WTC11 (cell line): Measurements from ENCODE around the gene MICA. TPM values are rescaled to one million over a fixed set of nuclear protein-coding genes. Genes with fewer than 3 reads are reported as not detected.
A peak's percentile ranks its signal among the peaks of the same experiment; 100 is the strongest.

Experiments
- NFE2L1 ChIP-seq: sonication (generic); formaldehyde crosslinking; IDR thresholded peaks from 2 replicates; pipeline ENCODE4 v1.8.1; 2023; ENCODE audit warnings: missing genetic modification reagents
- NFYB ChIP-seq: sonication (generic); formaldehyde crosslinking; conservative IDR thresholded peaks from 2 replicates; pipeline ENCODE4 v1.8.0; 2022; ENCODE audit warnings: low read depth, missing genetic modification reagents
- NR2C2 ChIP-seq: sonication (generic); formaldehyde crosslinking; IDR thresholded peaks from 2 replicates; pipeline ENCODE4 v1.8.0; 2022; ENCODE audit warnings: mild to moderate bottlenecking, missing genetic modification reagents
- RORB ChIP-seq: fragments of 250-450 bp; sonication (Bioruptor Pico); IDR thresholded peaks from 2 replicates; pipeline ENCODE4 v1.9.0; 2021; ENCODE audit warnings: mild to moderate bottlenecking
- SP1 ChIP-seq: sonication (generic); formaldehyde crosslinking; conservative IDR thresholded peaks from 2 replicates; pipeline ENCODE4 v1.8.1; 2022; ENCODE audit warnings: missing genetic modification reagents
- TEAD4 ChIP-seq: sonication (generic); formaldehyde crosslinking; IDR thresholded peaks from 2 replicates; pipeline ENCODE4 v1.8.0; 2022; ENCODE audit warnings: mild to moderate bottlenecking, missing genetic modification reagents
- ZNF423 ChIP-seq: fragments of 250-450 bp; sonication (Bioruptor Pico); IDR thresholded peaks from 2 replicates; pipeline ENCODE4 v2.1.2; 2022; ENCODE audit warnings: mild to moderate bottlenecking, moderate library complexity
- total RNA-seq: library from RNA; stranded (reverse); gene quantifications from 3 replicates; pipeline ENCODE4 v1.2.3, GENCODE V29; 2021
- TF ChIP-seq, protein P1 (sequence below): fragments of 200-600 bp; IDR thresholded peaks from 2 replicates; pipeline ENCODE4 v1.8.0; 2022; ENCODE audit warnings: antibody characterized with exemption
- TF ChIP-seq, protein P2 (sequence below): fragments of 250-450 bp; sonication (Bioruptor Pico); IDR thresholded peaks from 2 replicates; pipeline ENCODE4 v1.9.0; 2021; ENCODE audit warnings: mild to moderate bottlenecking, borderline replicate concordance
- TF ChIP-seq, protein P3 (sequence below): sonication (generic); formaldehyde crosslinking; IDR thresholded peaks from 2 replicates; pipeline ENCODE4 v1.8.0; 2022; ENCODE audit warnings: mild to moderate bottlenecking, missing genetic modification reagents
- TF ChIP-seq, protein P4 (sequence below): sonication (generic); formaldehyde crosslinking; IDR thresholded peaks from 2 replicates; pipeline ENCODE4 v1.8.1; 2023; ENCODE audit warnings: mild to moderate bottlenecking, moderate library complexity, missing genetic modification reagents
- TF ChIP-seq, protein P5 (sequence below): sonication (generic); formaldehyde crosslinking; IDR thresholded peaks from 2 replicates; pipeline ENCODE4 v1.8.0; 2022; ENCODE audit warnings: missing genetic modification reagents

MICA gene
- total RNA-seq, 1 experiment from 2014 or later: 12.9 TPM

DNA sequence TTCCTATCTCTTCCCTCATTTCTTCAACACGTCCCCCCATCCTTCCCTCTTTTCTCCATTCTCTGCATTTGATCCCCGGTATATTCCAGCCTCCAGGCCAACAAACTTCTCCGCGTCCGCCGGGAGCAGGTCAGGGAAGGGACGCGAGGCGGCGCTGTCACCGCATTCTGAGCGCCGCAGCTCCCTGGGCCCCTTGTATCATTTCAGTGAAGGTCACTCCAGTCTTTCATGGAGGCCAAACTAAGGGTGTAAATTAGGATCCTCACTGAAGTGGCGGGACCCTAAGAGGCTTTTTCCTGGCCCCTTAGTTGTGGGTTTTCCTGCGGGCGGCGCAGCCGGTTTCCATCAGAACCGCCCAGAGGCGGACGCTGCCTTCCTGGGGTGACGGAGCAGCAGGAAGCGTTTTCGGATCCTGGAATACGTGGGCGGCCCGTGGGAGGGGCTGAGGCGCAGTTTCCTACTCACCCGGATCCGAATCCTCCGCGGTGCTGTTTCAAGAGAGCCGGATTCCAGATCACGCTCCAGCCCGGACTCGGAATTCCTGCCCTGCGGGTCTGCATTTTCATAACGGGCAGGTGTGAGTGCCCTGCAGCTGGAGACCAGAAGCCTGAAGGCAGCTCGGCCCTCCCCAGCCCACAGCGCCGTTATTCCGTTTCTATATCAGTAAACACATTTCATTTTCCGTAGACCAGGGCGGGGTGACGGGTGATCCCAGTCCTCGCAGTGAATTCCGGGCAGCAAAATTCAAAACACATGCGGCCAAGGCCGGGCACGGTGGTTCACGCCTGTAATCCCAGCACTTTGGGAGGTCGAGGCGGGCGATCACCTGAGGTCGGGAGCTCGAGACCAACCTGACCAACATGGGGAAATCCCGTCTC lies 3.6 kb upstream of the MICA start (continued):
- TF ChIP-seq, protein P1, sequence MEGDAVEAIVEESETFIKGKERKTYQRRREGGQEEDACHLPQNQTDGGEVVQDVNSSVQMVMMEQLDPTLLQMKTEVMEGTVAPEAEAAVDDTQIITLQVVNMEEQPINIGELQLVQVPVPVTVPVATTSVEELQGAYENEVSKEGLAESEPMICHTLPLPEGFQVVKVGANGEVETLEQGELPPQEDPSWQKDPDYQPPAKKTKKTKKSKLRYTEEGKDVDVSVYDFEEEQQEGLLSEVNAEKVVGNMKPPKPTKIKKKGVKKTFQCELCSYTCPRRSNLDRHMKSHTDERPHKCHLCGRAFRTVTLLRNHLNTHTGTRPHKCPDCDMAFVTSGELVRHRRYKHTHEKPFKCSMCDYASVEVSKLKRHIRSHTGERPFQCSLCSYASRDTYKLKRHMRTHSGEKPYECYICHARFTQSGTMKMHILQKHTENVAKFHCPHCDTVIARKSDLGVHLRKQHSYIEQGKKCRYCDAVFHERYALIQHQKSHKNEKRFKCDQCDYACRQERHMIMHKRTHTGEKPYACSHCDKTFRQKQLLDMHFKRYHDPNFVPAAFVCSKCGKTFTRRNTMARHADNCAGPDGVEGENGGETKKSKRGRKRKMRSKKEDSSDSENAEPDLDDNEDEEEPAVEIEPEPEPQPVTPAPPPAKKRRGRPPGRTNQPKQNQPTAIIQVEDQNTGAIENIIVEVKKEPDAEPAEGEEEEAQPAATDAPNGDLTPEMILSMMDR: peak; percentile 69
- TF ChIP-seq, protein P2, sequence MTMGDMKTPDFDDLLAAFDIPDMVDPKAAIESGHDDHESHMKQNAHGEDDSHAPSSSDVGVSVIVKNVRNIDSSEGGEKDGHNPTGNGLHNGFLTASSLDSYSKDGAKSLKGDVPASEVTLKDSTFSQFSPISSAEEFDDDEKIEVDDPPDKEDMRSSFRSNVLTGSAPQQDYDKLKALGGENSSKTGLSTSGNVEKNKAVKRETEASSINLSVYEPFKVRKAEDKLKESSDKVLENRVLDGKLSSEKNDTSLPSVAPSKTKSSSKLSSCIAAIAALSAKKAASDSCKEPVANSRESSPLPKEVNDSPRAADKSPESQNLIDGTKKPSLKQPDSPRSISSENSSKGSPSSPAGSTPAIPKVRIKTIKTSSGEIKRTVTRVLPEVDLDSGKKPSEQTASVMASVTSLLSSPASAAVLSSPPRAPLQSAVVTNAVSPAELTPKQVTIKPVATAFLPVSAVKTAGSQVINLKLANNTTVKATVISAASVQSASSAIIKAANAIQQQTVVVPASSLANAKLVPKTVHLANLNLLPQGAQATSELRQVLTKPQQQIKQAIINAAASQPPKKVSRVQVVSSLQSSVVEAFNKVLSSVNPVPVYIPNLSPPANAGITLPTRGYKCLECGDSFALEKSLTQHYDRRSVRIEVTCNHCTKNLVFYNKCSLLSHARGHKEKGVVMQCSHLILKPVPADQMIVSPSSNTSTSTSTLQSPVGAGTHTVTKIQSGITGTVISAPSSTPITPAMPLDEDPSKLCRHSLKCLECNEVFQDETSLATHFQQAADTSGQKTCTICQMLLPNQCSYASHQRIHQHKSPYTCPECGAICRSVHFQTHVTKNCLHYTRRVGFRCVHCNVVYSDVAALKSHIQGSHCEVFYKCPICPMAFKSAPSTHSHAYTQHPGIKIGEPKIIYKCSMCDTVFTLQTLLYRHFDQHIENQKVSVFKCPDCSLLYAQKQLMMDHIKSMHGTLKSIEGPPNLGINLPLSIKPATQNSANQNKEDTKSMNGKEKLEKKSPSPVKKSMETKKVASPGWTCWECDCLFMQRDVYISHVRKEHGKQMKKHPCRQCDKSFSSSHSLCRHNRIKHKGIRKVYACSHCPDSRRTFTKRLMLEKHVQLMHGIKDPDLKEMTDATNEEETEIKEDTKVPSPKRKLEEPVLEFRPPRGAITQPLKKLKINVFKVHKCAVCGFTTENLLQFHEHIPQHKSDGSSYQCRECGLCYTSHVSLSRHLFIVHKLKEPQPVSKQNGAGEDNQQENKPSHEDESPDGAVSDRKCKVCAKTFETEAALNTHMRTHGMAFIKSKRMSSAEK (CRISPR knock-in tag): no peak
- TF ChIP-seq TEAD4 (CRISPR knock-in tag) (no peak), ZNF423 (CRISPR knock-in tag) (no peak), NR2C2 (CRISPR knock-in tag) (no peak), NFE2L1 (CRISPR knock-in tag) (no peak), RORB (no peak), NFYB (CRISPR knock-in tag) (no peak), SP1 (CRISPR knock-in tag) (no peak)
- TF ChIP-seq, protein P3, sequence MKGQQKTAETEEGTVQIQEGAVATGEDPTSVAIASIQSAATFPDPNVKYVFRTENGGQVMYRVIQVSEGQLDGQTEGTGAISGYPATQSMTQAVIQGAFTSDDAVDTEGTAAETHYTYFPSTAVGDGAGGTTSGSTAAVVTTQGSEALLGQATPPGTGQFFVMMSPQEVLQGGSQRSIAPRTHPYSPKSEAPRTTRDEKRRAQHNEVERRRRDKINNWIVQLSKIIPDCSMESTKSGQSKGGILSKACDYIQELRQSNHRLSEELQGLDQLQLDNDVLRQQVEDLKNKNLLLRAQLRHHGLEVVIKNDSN (CRISPR knock-in tag): no peak
- TF ChIP-seq, protein P4, sequence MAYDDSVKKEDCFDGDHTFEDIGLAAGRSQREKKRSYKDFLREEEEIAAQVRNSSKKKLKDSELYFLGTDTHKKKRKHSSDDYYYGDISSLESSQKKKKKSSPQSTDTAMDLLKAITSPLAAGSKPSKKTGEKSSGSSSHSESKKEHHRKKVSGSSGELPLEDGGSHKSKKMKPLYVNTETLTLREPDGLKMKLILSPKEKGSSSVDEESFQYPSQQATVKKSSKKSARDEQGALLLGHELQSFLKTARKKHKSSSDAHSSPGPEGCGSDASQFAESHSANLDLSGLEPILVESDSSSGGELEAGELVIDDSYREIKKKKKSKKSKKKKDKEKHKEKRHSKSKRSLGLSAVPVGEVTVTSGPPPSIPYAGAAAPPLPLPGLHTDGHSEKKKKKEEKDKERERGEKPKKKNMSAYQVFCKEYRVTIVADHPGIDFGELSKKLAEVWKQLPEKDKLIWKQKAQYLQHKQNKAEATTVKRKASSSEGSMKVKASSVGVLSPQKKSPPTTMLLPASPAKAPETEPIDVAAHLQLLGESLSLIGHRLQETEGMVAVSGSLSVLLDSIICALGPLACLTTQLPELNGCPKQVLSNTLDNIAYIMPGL: peak; percentile 63; the same call in 1 of the 2 replicates
- TF ChIP-seq, protein P5, sequence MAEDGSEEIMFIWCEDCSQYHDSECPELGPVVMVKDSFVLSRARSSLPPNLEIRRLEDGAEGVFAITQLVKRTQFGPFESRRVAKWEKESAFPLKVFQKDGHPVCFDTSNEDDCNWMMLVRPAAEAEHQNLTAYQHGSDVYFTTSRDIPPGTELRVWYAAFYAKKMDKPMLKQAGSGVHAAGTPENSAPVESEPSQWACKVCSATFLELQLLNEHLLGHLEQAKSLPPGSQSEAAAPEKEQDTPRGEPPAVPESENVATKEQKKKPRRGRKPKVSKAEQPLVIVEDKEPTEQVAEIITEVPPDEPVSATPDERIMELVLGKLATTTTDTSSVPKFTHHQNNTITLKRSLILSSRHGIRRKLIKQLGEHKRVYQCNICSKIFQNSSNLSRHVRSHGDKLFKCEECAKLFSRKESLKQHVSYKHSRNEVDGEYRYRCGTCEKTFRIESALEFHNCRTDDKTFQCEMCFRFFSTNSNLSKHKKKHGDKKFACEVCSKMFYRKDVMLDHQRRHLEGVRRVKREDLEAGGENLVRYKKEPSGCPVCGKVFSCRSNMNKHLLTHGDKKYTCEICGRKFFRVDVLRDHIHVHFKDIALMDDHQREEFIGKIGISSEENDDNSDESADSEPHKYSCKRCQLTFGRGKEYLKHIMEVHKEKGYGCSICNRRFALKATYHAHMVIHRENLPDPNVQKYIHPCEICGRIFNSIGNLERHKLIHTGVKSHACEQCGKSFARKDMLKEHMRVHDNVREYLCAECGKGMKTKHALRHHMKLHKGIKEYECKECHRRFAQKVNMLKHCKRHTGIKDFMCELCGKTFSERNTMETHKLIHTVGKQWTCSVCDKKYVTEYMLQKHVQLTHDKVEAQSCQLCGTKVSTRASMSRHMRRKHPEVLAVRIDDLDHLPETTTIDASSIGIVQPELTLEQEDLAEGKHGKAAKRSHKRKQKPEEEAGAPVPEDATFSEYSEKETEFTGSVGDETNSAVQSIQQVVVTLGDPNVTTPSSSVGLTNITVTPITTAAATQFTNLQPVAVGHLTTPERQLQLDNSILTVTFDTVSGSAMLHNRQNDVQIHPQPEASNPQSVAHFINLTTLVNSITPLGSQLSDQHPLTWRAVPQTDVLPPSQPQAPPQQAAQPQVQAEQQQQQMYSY (CRISPR knock-in tag): peak; percentile 21; the same call in 1 of the 2 replicates
